ENCODE data around the gene OPN5.

DNA sequence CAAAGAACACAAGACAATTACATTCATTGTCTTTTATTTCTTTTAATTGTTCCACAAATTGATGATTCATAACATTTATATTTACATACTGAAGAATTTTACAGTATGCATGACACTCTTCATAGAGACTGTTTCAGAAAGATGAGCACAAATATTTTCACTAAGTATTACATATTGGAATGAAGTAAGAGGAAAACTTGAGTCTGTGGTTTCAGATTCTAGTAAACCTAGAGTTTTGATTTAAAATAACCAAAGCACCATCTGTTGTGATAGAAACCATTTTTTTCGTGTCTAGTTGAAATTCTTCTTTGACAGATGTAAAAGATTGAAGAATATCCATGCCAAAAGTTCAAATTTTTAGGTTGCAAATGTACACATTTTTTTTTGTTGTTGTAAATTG, 32.1 kb upstream of the OPN5 start:
- TF ChIP-seq POLR2A (IDR thresholded peaks at IDR 0.05) (no peak), POLR2AphosphoS5 (IDR thresholded peaks at IDR 0.05) (no peak)
- TF ChIP-seq, protein P1, sequence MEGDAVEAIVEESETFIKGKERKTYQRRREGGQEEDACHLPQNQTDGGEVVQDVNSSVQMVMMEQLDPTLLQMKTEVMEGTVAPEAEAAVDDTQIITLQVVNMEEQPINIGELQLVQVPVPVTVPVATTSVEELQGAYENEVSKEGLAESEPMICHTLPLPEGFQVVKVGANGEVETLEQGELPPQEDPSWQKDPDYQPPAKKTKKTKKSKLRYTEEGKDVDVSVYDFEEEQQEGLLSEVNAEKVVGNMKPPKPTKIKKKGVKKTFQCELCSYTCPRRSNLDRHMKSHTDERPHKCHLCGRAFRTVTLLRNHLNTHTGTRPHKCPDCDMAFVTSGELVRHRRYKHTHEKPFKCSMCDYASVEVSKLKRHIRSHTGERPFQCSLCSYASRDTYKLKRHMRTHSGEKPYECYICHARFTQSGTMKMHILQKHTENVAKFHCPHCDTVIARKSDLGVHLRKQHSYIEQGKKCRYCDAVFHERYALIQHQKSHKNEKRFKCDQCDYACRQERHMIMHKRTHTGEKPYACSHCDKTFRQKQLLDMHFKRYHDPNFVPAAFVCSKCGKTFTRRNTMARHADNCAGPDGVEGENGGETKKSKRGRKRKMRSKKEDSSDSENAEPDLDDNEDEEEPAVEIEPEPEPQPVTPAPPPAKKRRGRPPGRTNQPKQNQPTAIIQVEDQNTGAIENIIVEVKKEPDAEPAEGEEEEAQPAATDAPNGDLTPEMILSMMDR (IDR thresholded peaks at IDR 0.05), result no peak
